GM12878 (cell line): ENCODE measurements around the gene FADS1. TPM values are rescaled to one million over a fixed set of nuclear protein-coding genes. Genes with fewer than 3 reads are reported as not detected.

Source experiments
- ATAC-seq: fragments of 200-7000 bp; cut with Tn5 transposase; 3 replicates; pipeline ENCODE4 v1.9.1; 2020; ENCODE audit warnings: mild to moderate bottlenecking, moderate library complexity
- BruUV-seq: library from RNA; stranded (reverse); fragments of 400-500 nt; replicated peaks from 2 replicates; lab custom pipeline; 2021; lab: Mats Ljungman, UMichigan
- CTCF ChIA-PET: fragments of 300-600 bp; sonication (Branson Sonifier 250); formaldehyde crosslinking; extraction: SDS; loops from one replicate; lab custom pipeline; 2021; ENCODE audit warnings: inconsistent platforms; lab: Yijun Ruan, JAX
- POLR2A ChIA-PET: fragments of 350-600 bp; formaldehyde crosslinking; extraction: SDS; loops from one replicate; lab custom pipeline; 2021; ENCODE audit warnings: inconsistent platforms; lab: Charles Lee
- RAD21 ChIA-PET: fragments of 300-600 bp; sonication (Branson Sonifier 250); formaldehyde crosslinking; loops from one replicate; lab custom pipeline; 2023; ENCODE audit warnings: antibody characterized with exemption; ENCODE audit not compliant: unreplicated experiment; lab: Charles Lee
- SMC1A ChIA-PET: fragments of 300-600 bp; sonication (Branson Sonifier 250); formaldehyde crosslinking; loops from one replicate; lab custom pipeline; 2023; ENCODE audit not compliant: unreplicated experiment, uncharacterized antibody; lab: Charles Lee
- DNase-seq: peaks from one replicate; pipeline ENCODE4 v3.0.0-alpha.2; 2011; ENCODE audit warnings: low read depth, low spot score
- FAIRE-seq: peaks from 3 replicates; lab custom pipeline; 2011; peaks lifted over from hg19 to GRCh38; lab: Jason Lieb, UNC
- H2AFZ ChIP-seq: 2 replicates; pipeline ENCODE4 v1.6.0; 2011; ENCODE audit warnings: low read depth, low read length, control low read depth; ENCODE audit not compliant: control insufficient read depth
- H3K27ac ChIP-seq: 2 replicates; pipeline ENCODE4 v1.5.1; 2011; ENCODE audit warnings: control low read depth; ENCODE audit not compliant: control insufficient read depth, insufficient read depth
- H3K27me3 ChIP-seq, 2 experiments: replicated peaks in 1 of 2; 2 replicates each; pipeline versions ENCODE4 v1.6.0 to v1.6.1; 2011; ENCODE audit warnings: low read length in 1 of 2; ENCODE audit not compliant: control insufficient read depth in 2 of 2, insufficient read depth in 2 of 2
- H3K36me3 ChIP-seq, 2 experiments: 2 replicates each; pipeline ENCODE4 v1.5.1; 2011; ENCODE audit warnings: low read length in 1 of 2; ENCODE audit not compliant: control insufficient read depth in 2 of 2, insufficient read depth in 2 of 2
- H3K4me1 ChIP-seq: 2 replicates; pipeline ENCODE4 v1.6.1; 2011; ENCODE audit warnings: mild to moderate bottlenecking, low read length, moderate library complexity, mixed read lengths; ENCODE audit not compliant: control insufficient read depth, insufficient read depth
- H3K4me2 ChIP-seq: 2 replicates; pipeline ENCODE4 v1.6.0; 2011; ENCODE audit warnings: control low read depth; ENCODE audit not compliant: control insufficient read depth, insufficient read depth
- H3K4me3 ChIP-seq: fragments of 200-600 bp; sonication (generic); 2 replicates; pipeline ENCODE4 v1.5.1; 2016
- H3K79me2 ChIP-seq: 2 replicates; pipeline ENCODE4 v1.6.0; 2011; ENCODE audit warnings: low read length; ENCODE audit not compliant: control insufficient read depth, insufficient read depth
- H3K9ac ChIP-seq: 2 replicates; pipeline ENCODE4 v1.8.0; 2011; ENCODE audit warnings: low read length, control low read depth, mixed read lengths; ENCODE audit not compliant: control insufficient read depth, insufficient read depth
- H3K9me3 ChIP-seq: replicated peaks from 3 replicates; pipeline ENCODE4 v1.5.1; 2011; ENCODE audit warnings: mild to moderate bottlenecking, low read length; ENCODE audit not compliant: control insufficient read depth, insufficient read depth
- H4K20me1 ChIP-seq: 2 replicates; pipeline ENCODE4 v1.6.0; 2011; ENCODE audit not compliant: control insufficient read depth, insufficient read depth
- ASH2L ChIP-seq: fragments of 300-600, 200-600 bp; sonication (generic); IDR thresholded peaks from 2 replicates; pipeline ENCODE4 v1.6.1; 2017; ENCODE audit warnings: low read depth, mild to moderate bottlenecking, borderline replicate concordance
- ATF2 ChIP-seq: IDR thresholded peaks from 2 replicates; pipeline ENCODE4 v1.6.1; 2012; ENCODE audit warnings: low read length, inconsistent platforms
- BACH1 ChIP-seq: fragments of 450-650 bp; IDR thresholded peaks from 2 replicates; pipeline ENCODE4 v1.6.1; 2017; ENCODE audit warnings: mild to moderate bottlenecking, borderline replicate concordance
- BCL3 ChIP-seq: IDR thresholded peaks from 2 replicates; pipeline ENCODE4 v1.6.1; 2011; ENCODE audit warnings: borderline replicate concordance, low read depth, mild to moderate bottlenecking, moderate library complexity, low read length; ENCODE audit not compliant: insufficient read depth, poor library complexity, severe bottlenecking
- CEBPZ ChIP-seq: fragments of 150-350 bp; IDR thresholded peaks from 2 replicates; pipeline ENCODE4 v1.6.1; 2016; ENCODE audit warnings: low read depth, low read length
- CTCF ChIP-seq, 3 experiments: IDR thresholded peaks in 2 of 3; conservative IDR thresholded peaks in 1 of 3; 2 replicates each; pipeline ENCODE4 v1.5.1; 2011; ENCODE audit warnings: low read depth in 3 of 3, low read length in 3 of 3, mild to moderate bottlenecking in 3 of 3, control low read depth in 2 of 3, moderate library complexity in 2 of 3, inconsistent platforms in 1 of 3, mixed read lengths in 1 of 3; ENCODE audit not compliant: control insufficient read depth in 2 of 3, insufficient read depth in 1 of 3; ENCODE audit errors: extremely low read depth in 1 of 3
- HCFC1 ChIP-seq: fragments of 150-350 bp; IDR thresholded peaks from 2 replicates; pipeline ENCODE4 v1.6.1; 2014; ENCODE audit warnings: low read length
- RBBP5 ChIP-seq: fragments of 200-600 bp; sonication (generic); conservative IDR thresholded peaks from 2 replicates; pipeline ENCODE4 v1.6.1; 2016
- SMAD5 ChIP-seq: IDR thresholded peaks from 2 replicates; pipeline ENCODE4 v1.6.1; 2016; ENCODE audit warnings: antibody characterized with exemption, low read depth
- SUPT20H ChIP-seq: IDR thresholded peaks from 2 replicates; pipeline ENCODE4 v1.6.1; 2011; ENCODE audit warnings: low read depth, mild to moderate bottlenecking, low read length, moderate library complexity, borderline replicate concordance; ENCODE audit not compliant: control insufficient read depth
- WRNIP1 ChIP-seq: IDR thresholded peaks from 2 replicates; pipeline ENCODE4 v1.6.1; 2011; ENCODE audit warnings: low read depth, low read length, improper control_type of control experiment, borderline replicate concordance
- ZNF274 ChIP-seq: IDR thresholded peaks from one replicate; pipeline ENCODE4 v1.8.0; 2011; ENCODE audit not compliant: insufficient read length, insufficient read depth
- ZNF384 ChIP-seq: IDR thresholded peaks from 2 replicates; pipeline ENCODE4 v1.6.1; 2012; ENCODE audit warnings: low read depth, mild to moderate bottlenecking, low read length, improper control_type of control experiment, borderline replicate concordance
- WGBS: methylation state at CpG from one replicate; pipeline ENCODE4 v1.1.6; 2016; ENCODE audit warnings: low lambda C conversion rate; ENCODE audit not compliant: insufficient replicate concordance, insufficient coverage; ENCODE audit errors: missing lambda C conversion rate; 5-methylcytosine and 5-hydroxymethylcytosine counted together
- in situ Hi-C: fragments of 300-500 bp; cut with MboI; formaldehyde crosslinking; loops from 9 replicates; pipeline ENCODE4 v1.14.3; 2018; ENCODE audit warnings: mixed read lengths
- intact Hi-C: fragments of 100-400 bp; cut with micrococcal nuclease; formaldehyde crosslinking; loops from one replicate; pipeline ENCODE4 v1.14.2; 2022; ENCODE audit not compliant: unreplicated experiment
- polyA plus RNA-seq, 11 experiments: library from polyadenylated mRNA; depleted of rRNA in 4 of 11; unstranded in 6 of 11; stranded (reverse) in 5 of 11; fragments of >200 nt; fragmentation: Nextera tagmentation in 4 of 11; fragmentation: Illumina TruSeq in 1 of 11; extraction: Ambion mirVana in 4 of 11; extraction: Trizol in 1 of 11; gene quantifications; 1 replicate in 1 of 11; 2 replicates in 10 of 11; pipeline versions ENCODE4 v1.2.1 to v1.2.3, GENCODE V29; 2011 to 2016; ENCODE audit warnings: inconsistent platforms in 2 of 11, missing spikeins in 2 of 11, low read depth in 1 of 11
- total RNA-seq, 4 experiments: library from RNA; depleted of rRNA in 3 of 4; stranded (reverse); fragments of >200 nt in 3 of 4; fragmentation: Illumina TruSeq in 1 of 4; extraction: Trizol in 1 of 4; gene quantifications; 2 replicates each; pipeline versions ENCODE4 v1.2.1 to v1.2.3, GENCODE V29; 2013 to 2021

The FADS1 gene
- total and polyA plus RNA-seq, 10 of the 15 experiments (the other 5 are each of a cell fraction or from before 2014, with no cell fraction given): 8.8 to 73.9 (median 39.0) TPM

GRCh38 chr11:61839742-61840141, 22.9 kb upstream of the FADS1 start (continued):
- TF ChIP-seq CEBPZ (no peak), SMAD5 (no peak), HCFC1 (no peak), RBBP5 (no peak), ZNF384 (no peak), ASH2L (no peak), ATF2 (no peak)

- POLR2A ChIA-PET: interaction anchor here (0.6 to 0.8 kb wide), 2 partner anchors 41 to 236 kb away, joined by 3 to 4 read pairs; no protein-coding TSS in a partner anchor
- WGBS: 80% methylated on average over 10 of the region's 10 CpGs
- Histone ChIP-seq H3K27me3 (no peaks in the 10 kb centered on the region), H3K9me3 (no peaks in the 10 kb centered on the region), H3K79me2 (peaks cover 32% of the 10 kb centered on the region), H3K4me3 (no peak overlapping the region), H3K27ac (no peak overlapping the region), H3K4me2 (no peak overlapping the region), H3K4me1 (peaks cover 16% of the 10 kb centered on the region), H2AFZ (no peak overlapping the region), H3K36me3 (peaks cover 29 to 37% of the 10 kb centered on the region in 2 experiments), H4K20me1 (no peaks in the 10 kb centered on the region), H3K9ac (no peak overlapping the region)
- FAIRE-seq (no peak), ATAC-seq (no peak), DNase-seq (no peak)
- SMC1A ChIA-PET: interaction anchor here (0.5 to 1.1 kb wide), 2 partner anchors 24 to 254 kb away, joined by 3 read pairs; no protein-coding TSS in a partner anchor
- in situ Hi-C loops: no loop called here
- intact Hi-C loops: no loop called here
- CTCF ChIA-PET: interaction anchor here (1.1 to 1.5 kb wide), 2 partner anchors 41 to 269 kb away, joined by 3 read pairs; no protein-coding TSS in a partner anchor
- no TSS peak for BruUV-seq
- RAD21 ChIA-PET: interaction anchor here (1.6 kb wide), 1 partner anchor 24 kb away, joined by 3 read pairs; no protein-coding TSS in a partner anchor
- TF ChIP-seq SUPT20H (no peak), BACH1 (no peak), ZNF274 (no peak), BCL3 (no peak), CTCF (IDR thresholded peaks at IDR 0.05 in 2 of 3, conservative IDR thresholded peaks at IDR 0.05 in 1 of 3; ENCODE audit: control insufficient read depth in 2 of 3, extremely low read depth in 1 of 3, insufficient read depth in 1 of 3, low read depth in 3 of 3, low read length in 3 of 3) (no peak), WRNIP1 (no peak)
Observed at GRCh38 chr11:61838921-61839320, 22.1 kb upstream of the FADS1 start.
